Neural progenitor cell (in vitro differentiated cells): Measurements from ENCODE around the gene ZSWIM6. TPM values are rescaled to one million over a fixed set of nuclear protein-coding genes. Genes with fewer than 3 reads are reported as not detected.

ENCODE experiments used
- DNase-seq: peaks from one replicate; pipeline ENCODE4 v3.0.0-alpha.2; 2016; ENCODE audit warnings: low spot score
- H2AFZ ChIP-seq: fragments of 200-600 bp; sonication (generic); replicated peaks from 2 replicates; pipeline ENCODE4 v1.6.1; 2016; ENCODE audit warnings: antibody characterized with exemption
- H3F3A ChIP-seq: fragments of 200-600 bp; sonication (generic); 2 replicates; pipeline ENCODE4 v1.6.1; 2016; ENCODE audit warnings: antibody characterized with exemption, low read depth
- H3K27ac ChIP-seq: fragments of 200-600 bp; sonication (generic); 2 replicates; pipeline ENCODE4 v1.5.1; 2016; ENCODE audit warnings: mild to moderate bottlenecking
- H3K27me3 ChIP-seq: fragments of 200-600 bp; sonication (generic); 2 replicates; pipeline ENCODE4 v1.6.1; 2016; ENCODE audit warnings: mild to moderate bottlenecking, moderate library complexity
- H3K36me3 ChIP-seq: fragments of 200-600 bp; sonication (generic); 2 replicates; pipeline ENCODE4 v1.5.1; 2016
- H3K4me1 ChIP-seq: fragments of 200-600 bp; sonication (generic); 2 replicates; pipeline ENCODE4 v1.6.1; 2016; ENCODE audit warnings: mixed run types
- H3K4me2 ChIP-seq: fragments of 200-600 bp; sonication (generic); 2 replicates; pipeline ENCODE4 v1.6.1; 2016
- H3K4me3 ChIP-seq: fragments of 200-600 bp; sonication (generic); 2 replicates; pipeline ENCODE4 v1.5.1; 2016
- H3K79me2 ChIP-seq: fragments of 200-600 bp; sonication (generic); 2 replicates; pipeline ENCODE4 v1.6.1; 2016; ENCODE audit warnings: low read depth
- H3K9ac ChIP-seq: fragments of 200-600 bp; sonication (generic); 2 replicates; pipeline ENCODE4 v1.6.1; 2016
- H3K9me3 ChIP-seq: fragments of 200-600 bp; sonication (generic); 2 replicates; pipeline ENCODE4 v1.5.1; 2016; ENCODE audit warnings: low read depth
- H4K20me1 ChIP-seq: fragments of 200-600 bp; sonication (generic); 2 replicates; pipeline ENCODE4 v1.6.1; 2016; ENCODE audit warnings: low read depth
- H3K27ac Mint-ChIP-seq: 3 replicates; pipeline ENCODE4 v1.8.0; 2021; ENCODE audit warnings: mixed read lengths
- H3K27me3 Mint-ChIP-seq: 2 replicates; pipeline ENCODE4 v1.8.0; 2022; ENCODE audit warnings: low read depth, mild to moderate bottlenecking, inconsistent platforms, moderate library complexity, mixed read lengths; ENCODE audit not compliant: insufficient read depth
- H3K36me3 Mint-ChIP-seq: 3 replicates; pipeline ENCODE4 v1.8.0; 2021; ENCODE audit warnings: mixed read lengths
- H3K4me1 Mint-ChIP-seq: 3 replicates; pipeline ENCODE4 v1.8.0; 2021; ENCODE audit warnings: mixed read lengths
- H3K4me3 Mint-ChIP-seq: 3 replicates; pipeline ENCODE4 v1.8.0; 2021; ENCODE audit warnings: mild to moderate bottlenecking, moderate library complexity, mixed read lengths
- H3K9me3 Mint-ChIP-seq: 3 replicates; pipeline ENCODE4 v1.8.0; 2020; ENCODE audit warnings: mixed read lengths
- CTCF ChIP-seq: fragments of 200-600 bp; sonication (generic); IDR thresholded peaks from 2 replicates; pipeline ENCODE4 v1.5.1; 2017; ENCODE audit warnings: antibody characterized with exemption, mild to moderate bottlenecking
- EZH2 ChIP-seq: fragments of 200-600 bp; sonication (generic); IDR thresholded peaks from 2 replicates; pipeline ENCODE4 v1.6.1; 2017; ENCODE audit warnings: antibody characterized with exemption, mild to moderate bottlenecking, moderate library complexity
- EZH2phosphoT487 ChIP-seq: fragments of 200-600 bp; sonication (generic); IDR thresholded peaks from 2 replicates; pipeline ENCODE4 v1.6.1; 2017; ENCODE audit warnings: antibody characterized with exemption
- total RNA-seq: library from RNA; depleted of rRNA; stranded (reverse); fragments of >200 nt; gene quantifications from 2 replicates; pipeline ENCODE4 v1.2.3, GENCODE V29; 2015; ENCODE audit warnings: low replicate concordance

Gene ZSWIM6
- total RNA-seq, 1 donor from 2014 or later = 32.2 TPM

- Histone ChIP-seq H3K9ac (no peak overlapping the region), H3K4me2 (no peak overlapping the region), H3F3A (no peaks in the 10 kb centered on the region), H3K27ac (no peak overlapping the region), H3K4me3 (no peak overlapping the region), H3K9me3 (no peaks in the 10 kb centered on the region), H2AFZ (no peak overlapping the region), H3K27me3 (no peaks in the 10 kb centered on the region), H3K4me1 (no peaks in the 10 kb centered on the region), H3K79me2 (no peaks in the 10 kb centered on the region), H3K36me3 (peaks cover 5% of the 10 kb centered on the region), H4K20me1 (no peaks in the 10 kb centered on the region)
- no peak overlapping the region for H3K4me3 Mint-ChIP-seq
- DNase-seq = no peak
- H3K36me3 Mint-ChIP-seq = peaks cover 60% of the 10 kb centered on the region
- no peaks in the 10 kb centered on the region for H3K9me3 Mint-ChIP-seq
- no peak overlapping the region for H3K27ac Mint-ChIP-seq
- peaks cover 2% of the 10 kb centered on the region for H3K27me3 Mint-ChIP-seq
- TF ChIP-seq EZH2 (no peak), CTCF (no peak), EZH2phosphoT487 (no peak)
- H3K4me1 Mint-ChIP-seq = no peaks in the 10 kb centered on the region
These were observed 202.6 kb downstream of the ZSWIM6 start for GRCh38 chr5:61534481-61535267.

GRCh38 chr5:61535828-61536227 lies 203.8 kb downstream of the ZSWIM6 start:
- Histone ChIP-seq H3K9ac (no peak overlapping the region), H3K36me3 (peaks cover 14% of the 10 kb centered on the region), H2AFZ (no peak overlapping the region), H3K27me3 (no peaks in the 10 kb centered on the region), H3K27ac (no peak overlapping the region), H4K20me1 (no peaks in the 10 kb centered on the region), H3K9me3 (no peaks in the 10 kb centered on the region), H3K79me2 (no peaks in the 10 kb centered on the region), H3K4me2 (no peak overlapping the region), H3K4me3 (no peak overlapping the region), H3K4me1 (no peaks in the 10 kb centered on the region), H3F3A (no peaks in the 10 kb centered on the region)
- Mint-ChIP-seq H3K27ac (no peak overlapping the region), H3K36me3 (peaks cover 58% of the 10 kb centered on the region), H3K9me3 (no peaks in the 10 kb centered on the region), H3K4me1 (no peaks in the 10 kb centered on the region), H3K4me3 (no peak overlapping the region), H3K27me3 (peaks cover 2% of the 10 kb centered on the region)
- DNase-seq = no peak
- TF ChIP-seq CTCF = no peak
- TF ChIP-seq EZH2phosphoT487 = no peak
- no peak for TF ChIP-seq EZH2

- H3K4me3 ChIP-seq = no peak overlapping the region
- Mint-ChIP-seq H3K27me3 (peaks cover 2% of the 10 kb centered on the region), H3K36me3 (peaks cover 60% of the 10 kb centered on the region), H3K9me3 (peaks cover 5% of the 10 kb centered on the region), H3K4me1 (no peaks in the 10 kb centered on the region), H3K27ac (no peak overlapping the region), H3K4me3 (no peak overlapping the region)
- H3K9ac ChIP-seq = no peak overlapping the region
- no peaks in the 10 kb centered on the region for H4K20me1 ChIP-seq
- DNase-seq = no peak
- no peaks in the 10 kb centered on the region for H3K27me3 ChIP-seq
- H3K36me3 ChIP-seq = peaks cover 24% of the 10 kb centered on the region
- H3K27ac ChIP-seq = no peak overlapping the region
- H3K4me1 ChIP-seq = no peaks in the 10 kb centered on the region
- no peaks in the 10 kb centered on the region for H3F3A ChIP-seq
- H3K4me2 ChIP-seq = no peak overlapping the region
- no peaks in the 10 kb centered on the region for H3K79me2 ChIP-seq
- peaks cover 3% of the 10 kb centered on the region for H3K9me3 ChIP-seq
- H2AFZ ChIP-seq = no peak overlapping the region
- TF ChIP-seq CTCF (no peak), EZH2 (no peak), EZH2phosphoT487 (no peak)
These were observed 204.9 kb downstream of the ZSWIM6 start for GRCh38 chr5:61536922-61537321.
